B cell (primary cell): ENCODE data around the gene PABPC4L. TPM values are rescaled to one million over a fixed set of nuclear protein-coding genes. Genes with fewer than 3 reads are reported as not detected.

ENCODE experiments used
- ATAC-seq: fragments of 200-7000 bp; cut with Tn5 transposase; one replicate; pipeline ENCODE4 v1.10.0; 2021; ENCODE audit warnings: low read depth, mild to moderate bottlenecking, moderate number of reproducible peaks, moderate library complexity
- CTCF ChIA-PET: fragments of 350-600 bp; sonication (Branson Sonifier 250); formaldehyde crosslinking; loops from one replicate; lab custom pipeline; 2021; ENCODE audit warnings: antibody characterized with exemption, inconsistent platforms; lab: Charles Lee
- POLR2A ChIA-PET: fragments of 350-600 bp; sonication (Branson Sonifier 250); formaldehyde crosslinking; loops from one replicate; lab custom pipeline; 2021; ENCODE audit warnings: antibody characterized with exemption; lab: Charles Lee
- DNase-seq: peaks from one replicate; pipeline ENCODE4 v3.0.0; 2013
- H2AFZ ChIP-seq: 2 replicates; pipeline ENCODE4 v1.6.1; 2012; ENCODE audit warnings: mild to moderate bottlenecking, low read depth, low read length; ENCODE audit not compliant: insufficient read depth, poor library complexity, severe bottlenecking
- H3K27ac ChIP-seq, 2 donors: 1 replicate in 1 of 2; 2 replicates in 1 of 2; pipeline ENCODE4 v1.5.1; 2012 to 2013; ENCODE audit warnings: low read length in 2 of 2, mild to moderate bottlenecking in 2 of 2, moderate library complexity in 1 of 2
- H3K27me3 ChIP-seq, 4 experiments: fragments of 200-600 bp in 1 of 4; sonication (generic) in 1 of 4; replicated peaks in 1 of 4; 1 replicate in 2 of 4; 2 replicates in 2 of 4; pipeline versions ENCODE4 v1.6.1 to v1.7.0; 2013 to 2016; ENCODE audit warnings: low read length in 3 of 4, mild to moderate bottlenecking in 2 of 4, mixed read lengths in 1 of 4, moderate library complexity in 1 of 4; ENCODE audit not compliant: insufficient read depth in 4 of 4, control insufficient read depth in 3 of 4; ENCODE audit errors: control extremely low read depth in 1 of 4
- H3K36me3 ChIP-seq, 2 experiments: replicated peaks in 1 of 2; 1 replicate in 1 of 2; 2 replicates in 1 of 2; pipeline versions ENCODE4 v1.6.1 to v1.7.1; 2013; ENCODE audit warnings: low read length in 1 of 2; ENCODE audit not compliant: insufficient read depth in 2 of 2, control insufficient read depth in 1 of 2; ENCODE audit errors: control extremely low read depth in 1 of 2, extremely low read depth in 1 of 2
- H3K4me1 ChIP-seq, 2 donors: fragments of 200-600 bp in 1 of 2; sonication (generic) in 1 of 2; 1 replicate in 1 of 2; 2 replicates in 1 of 2; pipeline versions ENCODE4 v1.5.1 to v1.6.1; 2013 to 2017; ENCODE audit warnings: low read length in 2 of 2; ENCODE audit not compliant: control insufficient read depth in 2 of 2, insufficient read depth in 2 of 2
- H3K4me2 ChIP-seq: replicated peaks from 2 replicates; pipeline ENCODE3; 2012; ENCODE audit warnings: mild to moderate bottlenecking, low read depth, low read length; ENCODE audit not compliant: poor library complexity, severe bottlenecking
- H3K4me3 ChIP-seq, 5 experiments: fragments of 200-600 bp in 1 of 5; sonication (generic) in 1 of 5; 1 replicate in 3 of 5; 2 replicates in 2 of 5; pipeline versions ENCODE4 v1.5.1 to v1.7.0; 2011 to 2016; ENCODE audit warnings: low read length in 4 of 5, mild to moderate bottlenecking in 4 of 5, low read depth in 2 of 5, control low read depth in 1 of 5, moderate library complexity in 1 of 5; ENCODE audit not compliant: insufficient read depth in 1 of 5; ENCODE audit errors: control extremely low read depth in 1 of 5, extremely low read depth in 1 of 5
- H3K79me2 ChIP-seq: fragments of 200-600 bp; sonication (generic); one replicate; pipeline ENCODE4 v1.6.0; 2016; ENCODE audit warnings: low read length; ENCODE audit not compliant: control insufficient read depth, insufficient read depth
- H3K9ac ChIP-seq: fragments of 200-600 bp; sonication (generic); 2 replicates; pipeline ENCODE4 v1.6.1; 2017; ENCODE audit warnings: mild to moderate bottlenecking, low read length, moderate library complexity
- H3K9me3 ChIP-seq, 3 donors: one replicate each; pipeline versions ENCODE4 v1.6.1 to v1.7.1; 2013; ENCODE audit warnings: low read length in 2 of 3; ENCODE audit not compliant: control insufficient read depth in 2 of 3, insufficient read depth in 1 of 3; ENCODE audit errors: control extremely low read depth in 1 of 3
- H4K20me1 ChIP-seq: 2 replicates; pipeline ENCODE4 v1.6.0; 2012; ENCODE audit warnings: mild to moderate bottlenecking, low read length; ENCODE audit not compliant: insufficient read depth, control insufficient read depth, poor library complexity, severe bottlenecking
- H3K27ac Mint-ChIP-seq: one replicate; pipeline ENCODE4 v1.8.0; 2021; ENCODE audit warnings: mixed read lengths
- H3K27me3 Mint-ChIP-seq: one replicate; pipeline ENCODE4 v1.8.0; 2021; ENCODE audit warnings: mixed read lengths
- H3K4me1 Mint-ChIP-seq: one replicate; pipeline ENCODE4 v1.8.0; 2021; ENCODE audit warnings: mixed read lengths
- H3K4me3 Mint-ChIP-seq: one replicate; pipeline ENCODE4 v1.8.0; 2021; ENCODE audit warnings: mixed read lengths
- H3K9me3 Mint-ChIP-seq: one replicate; pipeline ENCODE4 v1.8.0; 2022; ENCODE audit warnings: mixed read lengths; ENCODE audit not compliant: insufficient read depth
- CTCF ChIP-seq: fragments of 200-600 bp; IDR thresholded peaks from one replicate; pipeline ENCODE4 v1.8.0; 2022; ENCODE audit warnings: antibody characterized with exemption, mild to moderate bottlenecking
- EZH2 ChIP-seq: IDR thresholded peaks from 2 replicates; pipeline ENCODE4 v1.6.1; 2012; ENCODE audit warnings: borderline replicate concordance, low read depth, mild to moderate bottlenecking, moderate library complexity, low read length; ENCODE audit not compliant: insufficient read depth, poor library complexity, severe bottlenecking
- WGBS: methylation state at CpG from one replicate; pipeline ENCODE4 v1.1.5; 2013; ENCODE audit warnings: missing lambda C conversion rate; ENCODE audit not compliant: insufficient coverage; 5-methylcytosine and 5-hydroxymethylcytosine counted together
- intact Hi-C: fragments of 100-400 bp; cut with micrococcal nuclease; formaldehyde crosslinking; loops from one replicate; pipeline ENCODE4 v1.10.0; 2022
- polyA plus RNA-seq: library from polyadenylated mRNA; depleted of rRNA; stranded (reverse); fragments of >200 nt; gene quantifications from 2 replicates; pipeline ENCODE4 v1.2.3, GENCODE V29; 2012
- total RNA-seq, 2 donors: library from RNA; stranded (reverse); fragments of 120-200 nt in 1 of 2; gene quantifications; 1 replicate in 1 of 2; 2 replicates in 1 of 2; pipeline versions ENCODE4 v1.2.3 to v1.2.4, GENCODE V29; 2013 to 2022

Gene PABPC4L
- total and polyA plus RNA-seq, 2 donors (not counting 1 experiment from before 2014, with no cell fraction given) = not detected

GRCh38 chr4:134251322-134251721 lies 49.7 kb upstream of the PABPC4L start:
- Mint-ChIP-seq H3K4me1 (no peaks in the 10 kb centered on the region), H3K9me3 (peaks cover 2% of the 10 kb centered on the region), H3K27ac (no peak overlapping the region), H3K4me3 (no peak overlapping the region), H3K27me3 (no peaks in the 10 kb centered on the region)
- Histone ChIP-seq H2AFZ (no peak overlapping the region), H3K9me3 (no peaks in the 10 kb centered on the region), H3K27me3 (no peaks in the 10 kb centered on the region), H3K9ac (no peak overlapping the region), H3K79me2 (no peaks in the 10 kb centered on the region), H3K4me3 (no peak overlapping the region), H3K4me2 (no peak overlapping the region), H4K20me1 (no peaks in the 10 kb centered on the region), H3K36me3 (no peaks in the 10 kb centered on the region), H3K27ac (no peak overlapping the region), H3K4me1 (no peaks in the 10 kb centered on the region)
- ATAC-seq (no peak), DNase-seq (no peak)
- TF ChIP-seq EZH2 (no peak), CTCF (no peak)
- POLR2A ChIA-PET = no interaction called here
- WGBS = no CpG with 5 or more reads among the region's 1 CpG
- intact Hi-C loops = no loop called here
- CTCF ChIA-PET = no interaction called here

GRCh38 chr4:134243742-134244713 lies 42.4 kb upstream of the PABPC4L start:
- no peak overlapping the region for H2AFZ ChIP-seq
- 93% methylated on average over 20 of the region's 22 CpGs for WGBS
- H3K27me3 ChIP-seq = no peaks in the 10 kb centered on the region
- peaks cover 0 to 8% (median 0%) of the 10 kb centered on the region in 3 donors for H3K9me3 ChIP-seq
- CTCF ChIA-PET = no interaction called here
- no peaks in the 10 kb centered on the region for H3K36me3 ChIP-seq
- Mint-ChIP-seq H3K27ac (no peak overlapping the region), H3K27me3 (no peaks in the 10 kb centered on the region), H3K4me3 (no peak overlapping the region), H3K9me3 (peaks cover 8% of the 10 kb centered on the region), H3K4me1 (no peaks in the 10 kb centered on the region)
- no peak overlapping the region for H3K9ac ChIP-seq
- DNase-seq = no peak
- POLR2A ChIA-PET = no interaction called here
- H3K27ac ChIP-seq = no peak overlapping the region
- TF ChIP-seq CTCF (no peak), EZH2 (no peak)
- no peaks in the 10 kb centered on the region for H3K79me2 ChIP-seq
- no peaks in the 10 kb centered on the region for H4K20me1 ChIP-seq
- ATAC-seq = no peak
- H3K4me1 ChIP-seq = no peaks in the 10 kb centered on the region
- H3K4me2 ChIP-seq = no peak overlapping the region
- no peak overlapping the region for H3K4me3 ChIP-seq
- intact Hi-C loops = no loop called here
